NCI-H2171 treated with DMSO at 0.1 percent for 48 hours (cell line): ENCODE results near the gene AP2A1.
A peak's percentile ranks its signal among the peaks of the same experiment; 100 is the strongest.

Experiments
- DNase-seq: peaks from one replicate; lab custom pipeline; 2025; lab: John Stamatoyannopoulos, UW

AP2A1 gene

DNA sequence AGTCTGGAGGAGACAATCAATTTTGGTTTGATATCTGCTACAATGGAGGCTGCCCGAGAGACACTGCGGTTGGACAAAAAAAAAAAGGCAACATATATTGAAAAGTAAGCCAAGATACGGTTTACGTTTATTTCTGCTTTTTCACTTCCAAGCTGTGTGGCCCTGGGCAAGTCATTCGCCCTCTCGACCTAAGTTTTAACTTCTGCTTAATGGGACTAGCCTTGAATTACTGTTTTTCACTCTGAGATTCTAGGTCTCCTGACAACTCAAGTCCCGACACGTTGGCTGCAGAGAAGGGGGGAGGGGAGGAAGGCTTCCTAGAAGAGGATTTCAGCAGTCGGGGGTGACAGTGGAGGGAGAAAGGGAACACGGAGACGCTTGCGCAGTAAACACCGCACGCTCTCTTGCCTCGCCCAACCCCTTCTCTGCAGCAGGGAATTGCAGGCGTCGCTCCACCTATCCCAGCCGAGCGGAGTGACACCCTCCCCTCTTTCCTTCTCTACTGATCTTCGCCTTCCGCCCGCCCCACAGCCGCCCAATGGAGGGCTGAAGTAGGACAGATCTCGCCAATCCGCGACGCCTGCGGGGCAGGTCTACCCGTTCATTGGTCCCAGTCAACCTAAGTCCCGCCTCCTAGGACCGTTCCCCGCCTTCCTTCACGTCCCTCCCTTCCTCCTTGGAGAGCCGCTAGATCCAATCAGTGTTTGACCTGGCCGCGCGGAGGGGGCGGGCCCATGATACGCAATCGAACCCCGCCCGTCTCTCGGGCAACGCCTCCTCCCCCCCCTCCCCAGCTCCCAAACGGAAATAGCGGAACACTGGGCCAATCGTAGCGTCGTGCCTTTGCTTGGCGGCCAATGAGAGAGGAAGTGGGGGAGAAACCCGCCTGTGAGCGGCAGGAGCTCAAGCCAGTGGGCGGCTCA, 533 bp upstream of the AP2A1 start:
- peak; percentile 100 for DNase-seq

GRCh38 chr19:49767381-49767780, 580 bp downstream of the AP2A1 start:
- DNase-seq = peak; percentile 6

DNA sequence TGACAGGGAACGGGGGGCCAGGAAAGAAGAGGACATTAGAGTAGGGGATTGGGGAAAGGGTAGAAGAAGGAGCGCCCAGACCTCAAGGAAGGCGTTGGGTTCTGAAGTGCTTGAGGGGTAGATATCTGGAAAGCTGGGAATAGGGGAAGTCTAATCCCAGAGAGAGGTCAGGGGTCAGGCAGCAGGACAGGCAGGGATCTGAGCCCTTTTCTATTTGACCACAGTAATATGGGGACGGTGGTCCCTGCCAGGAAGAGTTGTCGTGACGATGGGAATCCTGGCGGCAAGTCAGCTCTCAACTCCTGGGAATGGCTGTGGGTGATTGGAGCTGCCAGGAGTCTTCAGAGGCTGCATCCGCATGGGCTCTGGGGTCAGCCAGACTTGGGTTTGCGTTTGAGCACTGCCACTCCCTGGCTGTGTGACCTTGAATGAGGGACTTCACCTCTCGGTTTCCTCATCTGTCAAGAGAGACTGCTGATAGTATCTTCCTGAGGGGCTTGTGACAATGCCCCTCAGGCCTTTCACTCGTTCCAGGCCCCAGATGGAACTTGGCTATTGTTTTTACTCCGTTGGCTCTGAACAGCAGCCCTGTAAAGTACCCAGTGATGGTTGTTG, 1.3 kb downstream of the AP2A1 start:
- no peak for DNase-seq

DNA sequence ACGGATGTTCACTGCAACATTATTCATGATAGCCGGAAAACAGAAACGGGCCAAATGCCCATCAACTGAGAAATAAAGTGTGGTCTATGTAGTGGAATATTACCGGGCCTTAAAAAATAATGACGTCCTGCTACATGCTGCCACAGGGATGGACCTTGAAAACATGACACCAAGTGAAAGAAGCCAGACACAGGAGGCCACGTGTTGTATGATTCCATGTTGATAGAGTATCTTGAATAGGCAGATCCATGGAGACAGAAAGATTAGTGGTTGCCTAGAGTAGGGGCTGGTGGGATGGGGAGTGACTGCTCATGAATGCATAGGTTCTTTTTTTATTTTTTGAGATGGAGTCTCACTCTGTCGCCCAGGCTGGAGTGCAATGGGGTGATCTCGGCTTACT, 3.7 kb downstream of the AP2A1 start:
- DNase-seq = no peak

DNA sequence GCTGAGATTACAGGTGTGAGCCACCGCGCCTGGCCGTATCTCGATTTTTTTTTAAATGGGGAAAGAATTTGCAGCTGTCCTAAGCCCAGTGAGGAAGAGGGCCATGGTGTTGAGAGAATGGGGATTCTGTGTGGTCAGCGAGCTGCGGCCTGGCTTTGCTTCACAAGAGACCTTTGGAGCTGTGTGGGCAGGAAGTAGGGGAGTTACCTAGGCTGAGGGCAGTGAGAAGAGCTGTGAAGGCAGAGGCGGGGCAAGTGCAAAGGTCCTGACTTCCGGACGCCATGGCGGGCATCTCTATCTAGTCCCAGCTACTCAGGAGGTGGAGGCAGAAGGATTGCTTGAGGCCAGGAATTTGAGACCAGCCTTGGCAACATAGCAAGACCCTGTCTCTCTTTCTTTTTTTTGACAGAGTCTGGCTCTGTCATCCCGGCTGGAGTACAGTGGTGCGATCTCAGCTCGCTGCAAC, 4.9 kb downstream of the AP2A1 start:
- DNase-seq = no peak

DNA sequence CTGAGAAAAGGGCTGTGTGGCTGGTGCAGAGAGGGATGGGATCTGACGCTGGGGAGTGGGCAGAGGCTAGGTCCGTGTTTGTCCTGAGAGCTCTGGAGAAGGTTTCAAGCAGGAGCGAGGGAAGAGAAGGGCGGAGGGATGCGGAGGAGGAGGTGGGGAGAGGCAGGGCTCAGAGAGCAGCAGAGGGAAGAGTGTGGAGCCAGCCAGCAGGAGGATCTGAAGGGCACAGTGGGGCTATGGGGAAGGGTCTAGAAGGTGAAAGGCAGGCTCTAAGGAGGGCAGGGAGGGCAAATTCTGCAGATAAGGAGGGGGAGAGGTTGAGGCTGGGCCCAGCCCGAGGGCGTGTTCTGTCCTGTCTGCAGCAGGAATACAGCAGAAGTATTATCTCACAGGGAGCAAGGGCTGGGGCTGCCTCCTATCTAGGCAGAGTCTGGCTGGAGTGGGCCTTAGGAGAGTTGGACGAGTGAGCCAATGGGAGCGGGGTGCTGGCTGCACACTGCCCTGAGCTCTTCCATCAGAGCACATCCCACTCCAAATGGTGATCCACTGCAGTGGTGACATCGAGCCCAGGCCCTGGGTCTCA, 6.1 kb downstream of the AP2A1 start:
- no peak for DNase-seq

- DNase-seq = no peak
These were observed 7.0 kb downstream of the AP2A1 start for GRCh38 chr19:49773663-49774350.

DNA sequence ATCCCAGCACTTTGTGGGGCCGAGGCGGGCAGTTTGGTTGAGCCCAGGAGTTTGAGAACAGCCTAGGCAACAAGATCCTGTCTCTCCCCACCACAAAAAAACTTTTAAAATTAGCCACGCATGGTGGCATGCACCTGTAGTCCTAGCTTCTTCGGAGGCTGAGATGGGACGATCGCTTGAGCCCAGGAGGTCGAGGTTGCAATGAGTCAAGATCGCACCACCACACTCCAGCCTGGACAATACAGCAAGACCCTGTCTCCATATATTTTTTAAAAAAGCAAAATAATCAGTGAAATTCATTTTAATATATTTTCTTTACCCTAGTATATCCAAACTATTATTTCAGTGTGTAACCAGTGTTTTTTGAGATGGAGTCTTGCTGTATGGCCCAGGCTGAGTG, 8.2 kb downstream of the AP2A1 start:
- DNase-seq = no peak

GRCh38 chr19:49775742-49776370, 9.1 kb downstream of the AP2A1 start:
- DNase-seq = no peak

- no peak for DNase-seq
These were observed 9.6 kb downstream of the AP2A1 start for GRCh38 chr19:49776371-49776764.

- no peak for DNase-seq
These were observed 13.1 kb downstream of the AP2A1 start for GRCh38 chr19:49779731-49780555.

DNA sequence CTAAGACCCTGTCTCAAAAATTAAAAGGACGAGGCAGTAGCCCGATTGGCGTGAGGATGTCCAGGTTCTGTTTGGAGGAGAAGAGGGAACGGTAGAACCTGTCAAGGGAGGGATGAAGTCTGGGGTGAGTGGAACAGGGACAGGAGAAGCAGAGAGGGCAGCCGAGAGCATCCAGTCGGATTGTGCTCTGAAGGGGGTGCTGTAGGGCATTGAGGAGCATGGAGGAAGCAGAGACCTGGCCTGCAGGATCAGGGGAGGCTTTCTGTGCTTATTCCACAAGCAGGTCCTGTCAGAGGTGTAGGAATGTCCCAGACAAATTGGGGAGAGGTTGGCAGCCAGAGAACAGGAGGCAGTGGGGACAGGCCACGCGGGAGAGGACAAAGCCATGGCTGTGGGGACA, 14.1 kb downstream of the AP2A1 start:
- no peak for DNase-seq

- DNase-seq = no peak
These were observed 14.6 kb downstream of the AP2A1 start for GRCh38 chr19:49781394-49781793.

GRCh38 chr19:49782515-49782914, 15.7 kb downstream of the AP2A1 start:
- no peak for DNase-seq

- DNase-seq = no peak
These were observed 19.6 kb downstream of the AP2A1 start for GRCh38 chr19:49786376-49786820.

- DNase-seq = no peak
These were observed 20.9 kb downstream of the AP2A1 start for GRCh38 chr19:49787746-49788145.

DNA sequence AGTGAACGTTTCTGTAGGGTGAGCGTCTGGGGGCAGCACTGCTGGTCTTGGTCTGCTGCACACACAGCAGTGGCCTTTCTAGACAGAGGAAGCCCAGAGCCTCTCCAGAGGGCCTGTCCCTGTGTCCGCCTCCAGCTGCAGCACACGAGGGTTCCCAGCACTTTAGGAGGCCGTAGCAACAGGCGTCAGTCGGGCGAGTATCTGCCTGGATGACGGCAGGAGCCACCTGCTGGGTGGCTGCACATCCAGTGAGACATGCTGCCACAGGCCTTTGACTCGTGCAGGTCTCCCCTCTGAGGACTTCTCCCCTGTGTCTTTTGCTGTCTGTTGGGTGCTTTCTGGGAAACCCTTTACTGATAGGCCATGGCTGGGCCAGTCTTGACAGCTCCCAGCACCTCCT, 22.1 kb downstream of the AP2A1 start:
- no peak for DNase-seq

GRCh38 chr19:49790866-49791265, 24.1 kb downstream of the AP2A1 start:
- no peak for DNase-seq

- DNase-seq = no peak
These were observed 25.1 kb downstream of the AP2A1 start for GRCh38 chr19:49791776-49792445.

DNA sequence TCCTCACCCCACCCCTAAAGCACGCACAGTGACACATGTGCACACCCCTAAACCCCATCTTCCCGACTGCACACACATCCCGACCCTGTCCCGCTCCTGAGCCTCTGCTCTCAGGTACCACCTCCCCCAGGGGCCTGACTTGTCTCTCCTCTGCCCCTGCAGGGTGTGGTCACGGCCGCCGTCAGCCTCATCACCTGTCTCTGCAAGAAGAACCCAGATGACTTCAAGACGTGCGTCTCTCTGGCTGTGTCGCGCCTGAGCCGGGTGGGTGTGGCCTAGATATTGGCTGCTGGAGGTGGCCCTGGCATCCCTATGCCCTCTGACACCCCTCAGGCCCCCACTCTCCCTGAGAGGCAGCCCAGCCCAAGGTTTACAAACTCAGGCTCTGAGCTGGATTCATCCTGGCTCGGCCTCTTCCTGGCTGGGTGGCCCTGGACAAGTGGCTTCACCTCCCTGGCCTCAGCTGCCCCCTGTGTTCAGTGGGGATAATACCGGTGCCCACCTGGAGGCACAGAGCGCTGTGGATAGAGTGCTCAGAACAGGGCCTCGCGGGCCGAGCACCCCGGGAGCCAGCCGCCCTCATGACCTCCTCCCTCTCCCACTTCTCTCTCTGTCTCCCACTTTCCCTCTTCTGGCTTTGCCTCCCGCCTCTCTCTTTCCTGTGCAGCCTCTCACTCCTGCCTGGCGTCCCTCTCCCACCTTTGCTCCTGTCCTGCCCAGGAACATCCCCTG, 26.2 kb downstream of the AP2A1 start:
- DNase-seq = no peak
